MCF 10A (cell line): ENCODE data around the gene MAGED2. TPM values are rescaled to one million over a fixed set of nuclear protein-coding genes. Genes with fewer than 3 reads are reported as not detected.
"Not testable (repeated sequence)": the region's sequence is repeated elsewhere in the genome, so short reads cannot be mapped to it uniquely, and the experiment has no call there.

Experiments used
- BruUV-seq: library from RNA; stranded (reverse); fragments of 400-500 nt; replicated peaks from 2 replicates; lab custom pipeline; 2021; lab: Mats Ljungman, UMichigan
- CTCF ChIA-PET: fragments of 300-600 bp; sonication (Branson Sonifier 250); formaldehyde crosslinking; extraction: SDS; loops from one replicate; lab custom pipeline; 2021; ENCODE audit warnings: antibody characterized with exemption, inconsistent platforms; lab: Yijun Ruan, JAX
- POLR2A ChIA-PET: fragments of 300-600, 350-650 bp; sonication (Branson Sonifier 250); formaldehyde crosslinking; extraction: SDS; loops from one replicate; lab custom pipeline; 2020; ENCODE audit warnings: antibody characterized with exemption, inconsistent platforms; lab: Yijun Ruan, JAX
- DNase-seq: peaks from one replicate; pipeline ENCODE4 v3.0.0-alpha.2; 2018; ENCODE audit not compliant: unreplicated experiment
- H3K27ac Mint-ChIP-seq: one replicate; pipeline ENCODE4 v1.8.0; 2022; ENCODE audit warnings: mild to moderate bottlenecking, low read depth, mixed read lengths; ENCODE audit not compliant: unreplicated experiment
- H3K27me3 Mint-ChIP-seq: one replicate; pipeline ENCODE4 v1.8.0; 2022; ENCODE audit warnings: mixed read lengths; ENCODE audit not compliant: insufficient read depth, unreplicated experiment
- H3K36me3 Mint-ChIP-seq: one replicate; pipeline ENCODE4 v1.8.0; 2022; ENCODE audit warnings: mild to moderate bottlenecking, moderate library complexity, mixed read lengths; ENCODE audit not compliant: insufficient read depth, unreplicated experiment
- H3K4me1 Mint-ChIP-seq: one replicate; pipeline ENCODE4 v1.8.0; 2022; ENCODE audit warnings: mixed read lengths; ENCODE audit not compliant: insufficient read depth, unreplicated experiment
- H3K4me3 Mint-ChIP-seq: one replicate; pipeline ENCODE4 v1.8.0; 2022; ENCODE audit warnings: mild to moderate bottlenecking, moderate library complexity, mixed read lengths; ENCODE audit not compliant: unreplicated experiment
- H3K9me3 Mint-ChIP-seq: one replicate; pipeline ENCODE4 v1.8.0; 2022; ENCODE audit warnings: mixed read lengths; ENCODE audit not compliant: unreplicated experiment
- CTCF ChIP-seq: fragments of 200-600 bp; IDR thresholded peaks from one replicate; pipeline ENCODE4 v1.8.0; 2022; ENCODE audit warnings: antibody characterized with exemption, mild to moderate bottlenecking; ENCODE audit not compliant: unreplicated experiment
- intact Hi-C: fragments of 100-400 bp; cut with micrococcal nuclease; formaldehyde crosslinking; loops from 2 replicates; pipeline ENCODE4 v1.14.1; 2022
- total RNA-seq: library from RNA; stranded (reverse); gene quantifications from 2 replicates; pipeline ENCODE4 v1.2.3, GENCODE V29; 2022

MAGED2 gene
- total RNA-seq, 1 experiment from 2014 or later = 34.3 TPM

- no peak overlapping the region for H3K27ac Mint-ChIP-seq
- H3K4me3 Mint-ChIP-seq = no peak overlapping the region
- no peaks in the 10 kb centered on the region for H3K4me1 Mint-ChIP-seq
- no peak for TF ChIP-seq CTCF
- CTCF ChIA-PET = no interaction called here
- no TSS peak for BruUV-seq
- POLR2A ChIA-PET = no interaction called here
- H3K9me3 Mint-ChIP-seq = peaks cover 7% of the 10 kb centered on the region
- DNase-seq = no peak
- H3K27me3 Mint-ChIP-seq = peaks cover 21% of the 10 kb centered on the region
- intact Hi-C loops = no loop called here
- H3K36me3 Mint-ChIP-seq = no peaks in the 10 kb centered on the region
These were observed 17.2 kb downstream of the MAGED2 start for GRCh38 chrX:54824722-54825121.

- intact Hi-C loops = no loop called here
- POLR2A ChIA-PET = no interaction called here
- H3K27me3 Mint-ChIP-seq = peaks cover 23% of the 10 kb centered on the region
- no peak for DNase-seq
- H3K4me3 Mint-ChIP-seq = no peak overlapping the region
- no peaks in the 10 kb centered on the region for H3K36me3 Mint-ChIP-seq
- no peak for TF ChIP-seq CTCF
- no peaks in the 10 kb centered on the region for H3K4me1 Mint-ChIP-seq
- no peak overlapping the region for H3K27ac Mint-ChIP-seq
- H3K9me3 Mint-ChIP-seq = peaks cover 7% of the 10 kb centered on the region
- no TSS peak for BruUV-seq
- CTCF ChIA-PET = no interaction called here
These were observed 18.3 kb downstream of the MAGED2 start for GRCh38 chrX:54825716-54826438.

- intact Hi-C loops = no loop called here
- H3K27ac Mint-ChIP-seq = no peak overlapping the region
- BruUV-seq = no TSS peak
- CTCF ChIA-PET = no interaction called here
- no peak overlapping the region for H3K4me3 Mint-ChIP-seq
- H3K4me1 Mint-ChIP-seq = no peaks in the 10 kb centered on the region
- no peak for TF ChIP-seq CTCF
- no peak for DNase-seq
- H3K9me3 Mint-ChIP-seq = peaks cover 7% of the 10 kb centered on the region
- no peaks in the 10 kb centered on the region for H3K36me3 Mint-ChIP-seq
- H3K27me3 Mint-ChIP-seq = peaks cover 30% of the 10 kb centered on the region
- POLR2A ChIA-PET = no interaction called here
These were observed 19.1 kb downstream of the MAGED2 start for GRCh38 chrX:54826598-54826997.

- POLR2A ChIA-PET = interaction anchor here (0.9 kb wide), 1 partner anchor 53 kb away, joined by 3 read pairs; no protein-coding TSS in a partner anchor
- CTCF ChIA-PET = no interaction called here
- H3K27ac Mint-ChIP-seq = no peak overlapping the region
- DNase-seq = no peak
- no peak overlapping the region for H3K4me3 Mint-ChIP-seq
- no peaks in the 10 kb centered on the region for H3K9me3 Mint-ChIP-seq
- peaks cover 55% of the 10 kb centered on the region for H3K27me3 Mint-ChIP-seq
- H3K36me3 Mint-ChIP-seq = no peaks in the 10 kb centered on the region
- no TSS peak for BruUV-seq
- intact Hi-C loops = no loop called here
- no peak for TF ChIP-seq CTCF
- no peaks in the 10 kb centered on the region for H3K4me1 Mint-ChIP-seq
These were observed 31.0 kb downstream of the MAGED2 start for GRCh38 chrX:54838583-54838982.

- H3K36me3 Mint-ChIP-seq, BruUV-seq, CTCF ChIA-PET, H3K9me3 Mint-ChIP-seq, DNase-seq, H3K4me3 Mint-ChIP-seq, POLR2A ChIA-PET, H3K27ac Mint-ChIP-seq, intact Hi-C loops, H3K4me1 Mint-ChIP-seq: not testable (repeated sequence)
- peaks cover 55% of the 10 kb centered on the region for H3K27me3 Mint-ChIP-seq
These were observed 33.8 kb downstream of the MAGED2 start for GRCh38 chrX:54841184-54841874.
